Fibroblast of the aortic adventitia (primary cell): ENCODE data around the gene BCAS1. TPM values are rescaled to one million over a fixed set of nuclear protein-coding genes. Genes with fewer than 3 reads are reported as not detected.

Source experiments
- DNase-seq: peaks from one replicate; pipeline ENCODE4 v3.0.0-alpha.2; 2010; ENCODE audit warnings: low read depth
- H3K4me3 ChIP-seq: 2 replicates; pipeline ENCODE4 v1.5.1; 2011; ENCODE audit warnings: low read depth, mild to moderate bottlenecking, control low read depth, low read length, moderate library complexity
- total RNA-seq: library from RNA; depleted of rRNA; stranded (reverse); fragments of >200 nt; gene quantifications from 2 replicates; pipeline ENCODE4 v1.2.3, GENCODE V29; 2012; ENCODE audit warnings: low replicate concordance
- TF ChIP-seq, protein P1 (sequence below): IDR thresholded peaks from 2 replicates; pipeline ENCODE4 v1.5.1; 2011; ENCODE audit warnings: mild to moderate bottlenecking, low read length, control low read depth, inconsistent platforms; ENCODE audit not compliant: insufficient read depth

BCAS1 gene
- total RNA-seq, 1 donor = 0.09 TPM

DNA sequence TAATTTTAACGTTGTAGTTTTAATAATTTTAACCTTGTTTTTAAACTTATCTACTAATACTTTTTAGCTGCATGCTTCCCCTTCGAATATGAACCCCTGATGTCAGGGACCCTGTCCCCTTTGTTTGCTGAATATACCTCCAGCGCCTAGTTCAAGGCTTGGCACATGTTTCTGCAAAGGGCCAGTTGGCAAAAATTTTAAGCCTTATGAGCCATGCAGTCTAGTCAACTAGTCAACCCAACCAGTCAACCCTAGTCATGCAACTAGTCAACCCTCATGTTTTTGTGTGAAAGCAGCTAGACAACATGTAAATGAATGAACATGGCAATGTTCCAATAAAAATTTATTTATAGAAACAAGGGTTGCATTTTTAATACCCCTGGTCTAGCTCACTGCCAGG lies 119.8 kb downstream of the BCAS1 start:
- TF ChIP-seq, protein P1, sequence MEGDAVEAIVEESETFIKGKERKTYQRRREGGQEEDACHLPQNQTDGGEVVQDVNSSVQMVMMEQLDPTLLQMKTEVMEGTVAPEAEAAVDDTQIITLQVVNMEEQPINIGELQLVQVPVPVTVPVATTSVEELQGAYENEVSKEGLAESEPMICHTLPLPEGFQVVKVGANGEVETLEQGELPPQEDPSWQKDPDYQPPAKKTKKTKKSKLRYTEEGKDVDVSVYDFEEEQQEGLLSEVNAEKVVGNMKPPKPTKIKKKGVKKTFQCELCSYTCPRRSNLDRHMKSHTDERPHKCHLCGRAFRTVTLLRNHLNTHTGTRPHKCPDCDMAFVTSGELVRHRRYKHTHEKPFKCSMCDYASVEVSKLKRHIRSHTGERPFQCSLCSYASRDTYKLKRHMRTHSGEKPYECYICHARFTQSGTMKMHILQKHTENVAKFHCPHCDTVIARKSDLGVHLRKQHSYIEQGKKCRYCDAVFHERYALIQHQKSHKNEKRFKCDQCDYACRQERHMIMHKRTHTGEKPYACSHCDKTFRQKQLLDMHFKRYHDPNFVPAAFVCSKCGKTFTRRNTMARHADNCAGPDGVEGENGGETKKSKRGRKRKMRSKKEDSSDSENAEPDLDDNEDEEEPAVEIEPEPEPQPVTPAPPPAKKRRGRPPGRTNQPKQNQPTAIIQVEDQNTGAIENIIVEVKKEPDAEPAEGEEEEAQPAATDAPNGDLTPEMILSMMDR = no peak
- H3K4me3 ChIP-seq = no peak overlapping the region
- DNase-seq = no peak

DNA sequence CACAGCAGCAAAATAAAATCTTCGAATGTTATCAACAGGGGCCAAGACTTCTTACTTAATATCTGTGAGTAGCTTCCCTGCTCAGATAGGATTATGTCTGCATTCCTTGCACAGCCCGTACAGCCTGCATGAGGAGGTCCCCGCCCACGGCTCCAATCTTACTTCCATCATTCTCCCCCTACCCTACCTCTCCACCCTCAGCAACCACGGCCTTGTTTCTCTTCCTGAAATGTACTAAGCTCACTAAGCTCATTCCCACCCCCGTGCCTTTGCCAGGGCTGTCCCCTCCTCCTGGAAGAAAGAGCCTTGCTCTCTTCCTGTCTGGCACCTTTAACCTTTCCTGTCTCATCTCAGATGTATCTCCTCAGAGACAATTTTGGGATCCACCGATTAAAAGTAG lies 120.4 kb downstream of the BCAS1 start:
- H3K4me3 ChIP-seq = no peak overlapping the region
- DNase-seq = peak; percentile 32
- TF ChIP-seq, protein P1 = no peak

DNA sequence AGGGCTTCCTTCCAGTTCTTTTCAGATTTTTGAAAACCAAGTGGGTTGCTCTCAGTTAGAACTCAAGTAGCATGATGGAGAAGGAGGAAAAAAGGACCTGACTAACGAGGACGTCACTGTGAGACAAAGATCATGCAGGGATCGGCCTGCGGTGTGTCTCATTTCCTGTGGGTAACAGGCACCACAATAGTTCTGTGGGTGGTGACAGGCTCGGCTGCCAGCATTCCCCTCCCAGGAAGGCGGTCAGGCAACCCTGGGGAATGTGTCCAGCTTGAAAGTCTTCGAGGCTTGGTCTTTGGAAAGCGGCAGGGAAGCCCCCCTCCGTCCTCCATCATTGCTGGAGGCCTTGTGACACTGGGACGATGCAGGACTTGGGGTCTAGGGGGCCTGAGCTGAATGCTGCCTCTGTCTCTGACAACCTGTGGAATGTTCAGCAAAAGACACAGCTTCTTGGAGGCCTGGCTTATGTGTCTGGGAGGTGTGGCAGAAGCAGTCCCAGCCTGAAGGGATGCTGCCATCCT lies 121.0 kb downstream of the BCAS1 start:
- no peak overlapping the region for H3K4me3 ChIP-seq
- peak; percentile 91 for DNase-seq

DNA sequence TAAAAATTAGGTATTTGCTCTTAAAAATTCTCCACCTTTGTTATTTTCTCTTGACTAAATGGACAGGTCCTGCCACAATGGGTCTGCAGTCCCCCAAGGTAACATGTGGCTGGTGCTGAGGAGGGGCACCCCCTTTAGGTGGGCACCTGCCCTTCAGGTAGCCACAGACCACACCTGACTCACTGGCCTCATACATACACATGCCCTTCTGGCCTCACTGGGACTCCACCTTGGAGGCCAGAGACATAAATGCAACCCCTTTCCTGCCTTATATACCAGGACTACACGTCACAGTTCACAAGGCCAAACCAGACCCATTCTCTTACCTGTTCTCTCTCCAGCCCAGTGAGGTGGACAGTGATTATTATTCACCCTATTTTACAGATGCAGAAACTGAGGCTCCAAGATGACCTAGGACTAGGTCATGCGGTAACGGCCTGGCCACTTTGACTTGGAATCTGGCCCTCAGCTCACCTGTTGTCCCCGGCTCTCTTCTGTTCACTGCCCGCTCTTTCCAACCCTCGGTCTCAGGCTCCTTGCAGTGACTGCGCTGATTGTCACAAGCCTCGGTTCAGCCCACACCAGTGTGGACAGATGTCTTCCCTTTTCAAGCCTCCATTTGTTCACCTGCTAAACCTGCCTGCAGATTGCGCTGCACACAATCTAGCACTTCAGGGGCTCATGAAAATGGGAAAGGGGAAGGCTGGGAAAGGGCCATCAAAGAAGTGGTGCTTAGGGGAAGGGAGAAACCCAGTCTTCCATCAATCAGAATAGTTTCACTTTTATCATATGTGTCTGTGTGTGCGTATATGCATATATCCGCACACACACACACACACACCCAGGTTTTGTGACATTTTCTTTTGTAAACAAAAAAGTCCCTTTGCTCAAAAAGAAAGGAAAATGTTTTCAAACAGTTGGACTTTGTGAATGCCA lies 121.7 kb downstream of the BCAS1 start:
- no peak for DNase-seq
- TF ChIP-seq, protein P1 = no peak
- H3K4me3 ChIP-seq = no peak overlapping the region

More for the DNA sequence above, 121.0 kb downstream of the BCAS1 start:
- TF ChIP-seq, protein P1 = no peak

DNA sequence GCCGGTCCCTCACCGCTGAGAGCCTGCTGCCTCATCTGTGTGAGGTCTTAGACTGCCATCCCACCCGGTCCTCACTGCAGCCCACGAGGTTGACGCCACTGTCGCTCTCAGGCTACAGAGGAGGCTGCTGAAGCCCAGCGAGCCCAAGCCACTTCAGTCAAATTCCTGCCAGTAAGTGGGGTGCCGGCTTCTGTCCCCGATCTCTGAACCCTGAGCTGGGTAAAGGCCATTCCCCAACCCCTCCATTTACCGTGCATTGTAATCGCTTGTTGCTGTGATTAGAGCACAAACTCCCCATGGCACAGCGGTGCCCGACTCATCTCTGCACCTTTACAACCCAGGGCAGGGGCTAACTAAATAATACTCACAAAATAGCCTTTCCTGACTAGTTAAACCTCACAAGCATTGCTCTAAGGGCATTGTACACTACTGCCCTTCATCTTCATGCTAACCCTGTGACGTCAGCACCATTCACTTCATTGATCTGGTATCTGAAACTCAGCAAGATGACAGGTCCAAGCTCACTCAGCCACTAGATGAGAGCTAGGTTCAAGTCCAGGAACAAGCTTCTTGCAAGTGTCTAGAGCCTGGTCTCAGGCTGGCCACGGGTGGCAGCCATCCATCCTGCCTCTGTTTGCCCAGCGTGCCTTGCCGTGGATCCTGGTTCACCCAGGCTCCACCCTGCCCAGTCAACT lies 122.7 kb downstream of the BCAS1 start:
- no peak for DNase-seq
- TF ChIP-seq, protein P1 = no peak

DNA sequence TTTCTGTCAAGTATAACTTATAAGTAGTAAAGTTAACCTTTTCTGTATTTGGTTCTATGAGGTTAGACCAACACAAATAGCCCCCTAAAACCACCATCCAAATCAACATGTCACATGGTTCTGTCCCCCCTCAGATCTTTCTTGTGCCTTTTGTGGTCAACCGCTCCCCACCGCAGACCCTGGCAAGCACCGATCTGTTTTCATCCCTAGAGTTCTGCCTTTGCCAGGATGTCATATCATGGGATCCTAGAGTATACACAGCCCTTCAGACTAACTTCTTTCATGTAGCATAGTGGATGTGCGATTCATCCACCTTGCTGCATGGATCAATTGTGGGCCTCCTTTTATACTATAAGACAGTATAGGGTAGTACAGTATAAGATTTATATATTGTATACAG lies 124.3 kb downstream of the BCAS1 start:
- no peak for DNase-seq
- H3K4me3 ChIP-seq = no peak overlapping the region
- TF ChIP-seq, protein P1 = no peak

More for the DNA sequence above, 122.7 kb downstream of the BCAS1 start:
- no peak overlapping the region for H3K4me3 ChIP-seq
